ENCODE data around the gene NYAP2.

NYAP2 gene

GRCh38 chr2:225399504-225399903 lies at the start of gene NYAP2:
NYAP2 (plus strand) TSS chr2:225399710; CDS start chr2:225408881, 9,171 bp downstream.
- no peak for DNase-seq (ENCODE audit: low read depth)

GRCh38 chr2:225353579-225354085 lies 45.9 kb upstream of the NYAP2 start:
- no peak for DNase-seq (ENCODE audit: low read depth)

- DNase-seq (ENCODE audit: low read depth), result no peak
Measured at GRCh38 chr2:225354281-225354774, 45.2 kb upstream of the NYAP2 start.

- no peak for DNase-seq (ENCODE audit: low read depth)
Measured at GRCh38 chr2:225355788-225356187, 43.7 kb upstream of the NYAP2 start.

- no peak for DNase-seq (ENCODE audit: low read depth)
Measured at GRCh38 chr2:225366731-225367130, 32.8 kb upstream of the NYAP2 start.

- DNase-seq (ENCODE audit: low read depth), result no peak
Measured at GRCh38 chr2:225367482-225367881, 32.0 kb upstream of the NYAP2 start.

- no peak for DNase-seq (ENCODE audit: low read depth)
Measured at GRCh38 chr2:225378984-225379383, 20.5 kb upstream of the NYAP2 start.

GRCh38 chr2:225379856-225380255 lies 19.7 kb upstream of the NYAP2 start:
- DNase-seq (ENCODE audit: low read depth), result no peak

- no peak for DNase-seq (ENCODE audit: low read depth)
Measured at GRCh38 chr2:225381609-225382008, 17.9 kb upstream of the NYAP2 start.

GRCh38 chr2:225398372-225398771 lies 1.1 kb upstream of the NYAP2 start:
- no peak for DNase-seq (ENCODE audit: low read depth)

- DNase-seq (ENCODE audit: low read depth), result no peak
Measured at GRCh38 chr2:225400060-225400511, 576 bp downstream of the NYAP2 start.

GRCh38 chr2:225400546-225401400 lies 1.3 kb downstream of the NYAP2 start:
- no peak for DNase-seq (ENCODE audit: low read depth)

GRCh38 chr2:225402210-225402776 lies 2.8 kb downstream of the NYAP2 start:
- DNase-seq (ENCODE audit: low read depth), result no peak

- no peak for DNase-seq (ENCODE audit: low read depth)
Measured at GRCh38 chr2:225411452-225411851, 11.9 kb downstream of the NYAP2 start.

- no peak for DNase-seq (ENCODE audit: low read depth)
Measured at GRCh38 chr2:225413786-225414185, 14.3 kb downstream of the NYAP2 start.

GRCh38 chr2:225414902-225415301 lies 15.4 kb downstream of the NYAP2 start:
- no peak for DNase-seq (ENCODE audit: low read depth)

- no peak for DNase-seq (ENCODE audit: low read depth)
Measured at GRCh38 chr2:225415341-225415740, 15.8 kb downstream of the NYAP2 start.

- DNase-seq (ENCODE audit: low read depth), result no peak
Measured at GRCh38 chr2:225415792-225416191, 16.3 kb downstream of the NYAP2 start.

- no peak for DNase-seq (ENCODE audit: low read depth)
Measured at GRCh38 chr2:225416616-225417367, 17.3 kb downstream of the NYAP2 start.

- no peak for DNase-seq (ENCODE audit: low read depth)
Measured at GRCh38 chr2:225419033-225419432, 19.5 kb downstream of the NYAP2 start.

- no peak for DNase-seq (ENCODE audit: low read depth)
Measured at GRCh38 chr2:225422145-225422544, 22.6 kb downstream of the NYAP2 start.

- DNase-seq (ENCODE audit: low read depth), result no peak
Measured at GRCh38 chr2:225425284-225425683, 25.8 kb downstream of the NYAP2 start.
